HG03196 (cell line): ENCODE results near the gene STRA6.

Experiments used
- ATAC-seq: cut with Tn5 transposase; IDR thresholded peaks from one replicate; pipeline ENCODE4 v1.9.1; 2021; ENCODE audit not compliant: unreplicated experiment

STRA6 gene

GRCh38 chr15:74202452-74203401 lies at the start of gene STRA6:
Gene STRA6, minus strand, starts transcription at chr15:74202787. Its CDS starts 520 bp downstream, at chr15:74202267.
- ATAC-seq = no peak

DNA sequence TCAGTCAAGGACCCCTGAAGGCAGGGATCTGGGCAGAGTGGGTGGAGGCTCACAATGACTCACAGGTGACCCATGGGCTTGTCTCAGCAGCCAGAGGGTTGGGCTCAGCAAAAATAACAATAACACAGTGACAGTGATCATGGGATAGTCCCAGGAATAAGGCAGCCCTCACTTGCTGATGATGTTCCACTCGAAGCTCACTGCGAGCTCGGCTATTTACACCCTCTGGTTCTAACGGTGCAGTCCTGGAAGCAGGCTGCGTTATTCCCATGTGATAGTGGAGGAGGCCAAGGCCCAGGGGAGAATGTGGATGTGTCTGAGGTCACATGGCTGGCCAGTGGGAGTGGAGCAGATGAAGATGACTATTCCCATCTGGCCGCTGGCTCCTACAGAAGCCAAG lies 49.7 kb upstream of the STRA6 start:
- ATAC-seq = no peak

- no peak for ATAC-seq
Measured at GRCh38 chr15:74251131-74251811, 48.7 kb upstream of the STRA6 start.

- no peak for ATAC-seq
Measured at GRCh38 chr15:74250266-74250665, 47.7 kb upstream of the STRA6 start.

- no peak for ATAC-seq
Measured at GRCh38 chr15:74245342-74245931, 42.9 kb upstream of the STRA6 start.

DNA sequence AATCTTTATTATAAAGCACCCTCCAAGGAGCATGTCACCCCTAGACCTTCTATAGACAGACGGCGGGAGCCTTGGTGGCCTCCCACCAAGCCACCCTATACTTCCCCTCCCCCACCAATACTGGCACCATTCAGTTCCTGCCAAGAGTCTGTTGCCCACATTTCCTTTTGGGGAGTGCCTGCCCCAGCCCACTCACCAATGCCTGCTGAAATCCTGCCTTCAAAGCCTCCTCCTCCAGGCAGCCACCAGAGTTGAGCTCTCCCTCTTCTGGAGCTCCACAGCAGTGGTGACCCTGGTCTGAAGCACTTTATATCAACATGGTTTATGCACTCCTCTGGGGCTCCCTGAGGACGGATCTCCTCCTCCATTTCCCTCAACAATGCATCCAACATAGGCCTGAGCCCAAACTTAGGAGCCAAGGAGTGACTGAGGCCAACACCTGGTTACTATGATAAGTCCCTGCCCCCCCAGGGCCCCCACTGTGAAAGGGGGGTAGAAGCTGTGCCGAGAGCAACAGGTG lies 42.3 kb upstream of the STRA6 start:
- no peak for ATAC-seq

DNA sequence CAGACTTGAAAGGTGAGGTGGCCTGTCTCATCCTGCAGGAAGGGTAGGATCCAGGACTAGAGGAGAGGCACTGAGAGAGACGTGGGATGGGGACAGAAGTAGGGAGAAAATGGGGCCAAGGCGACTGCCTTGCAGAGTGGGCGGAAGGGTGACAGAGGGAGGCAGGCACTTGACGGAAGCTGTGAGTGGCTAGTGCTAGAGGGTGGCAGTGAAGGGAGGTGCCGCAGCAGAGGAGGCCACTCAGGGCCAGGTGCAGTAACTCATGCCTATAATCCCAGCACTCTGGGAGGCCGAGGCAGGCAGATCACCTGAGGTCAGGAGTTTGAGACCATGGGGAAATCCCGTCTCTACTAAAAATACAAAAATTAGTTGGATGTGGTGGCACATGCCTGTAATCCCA lies 40.8 kb upstream of the STRA6 start:
- no peak for ATAC-seq

GRCh38 chr15:74242441-74243185 lies 40.0 kb upstream of the STRA6 start:
- no peak for ATAC-seq

GRCh38 chr15:74240897-74241614 lies 38.5 kb upstream of the STRA6 start:
- no peak for ATAC-seq

DNA sequence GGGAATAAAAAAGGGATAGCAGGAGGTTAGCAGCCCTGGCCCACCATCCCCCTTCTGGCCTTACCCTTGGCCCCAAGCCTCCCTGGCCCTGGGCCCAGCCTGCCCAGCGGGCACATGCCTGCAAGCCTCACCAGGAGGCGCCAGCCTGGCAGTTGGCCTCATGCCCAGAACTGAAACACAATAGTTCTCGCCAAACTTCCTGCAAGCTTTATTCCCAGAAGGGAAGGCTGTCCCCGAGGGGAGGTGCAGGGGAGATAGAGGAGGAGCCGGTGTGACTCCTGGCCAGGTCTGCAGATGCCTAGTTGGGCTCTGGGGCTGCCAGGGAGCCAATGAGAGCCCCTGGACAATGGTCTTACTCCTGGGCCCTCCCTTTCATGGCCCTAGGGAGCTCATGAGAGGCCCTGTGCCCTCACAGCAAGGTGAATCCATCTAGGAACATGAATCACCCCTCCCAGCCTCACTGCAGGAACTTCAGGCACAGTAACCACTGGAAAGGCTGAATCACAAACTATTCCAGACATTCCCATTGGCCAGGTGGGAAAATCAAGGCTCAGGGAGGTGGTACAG lies 37.5 kb upstream of the STRA6 start:
- ATAC-seq = no peak

- ATAC-seq = no peak
Measured at GRCh38 chr15:74239051-74239705, 36.6 kb upstream of the STRA6 start.

DNA sequence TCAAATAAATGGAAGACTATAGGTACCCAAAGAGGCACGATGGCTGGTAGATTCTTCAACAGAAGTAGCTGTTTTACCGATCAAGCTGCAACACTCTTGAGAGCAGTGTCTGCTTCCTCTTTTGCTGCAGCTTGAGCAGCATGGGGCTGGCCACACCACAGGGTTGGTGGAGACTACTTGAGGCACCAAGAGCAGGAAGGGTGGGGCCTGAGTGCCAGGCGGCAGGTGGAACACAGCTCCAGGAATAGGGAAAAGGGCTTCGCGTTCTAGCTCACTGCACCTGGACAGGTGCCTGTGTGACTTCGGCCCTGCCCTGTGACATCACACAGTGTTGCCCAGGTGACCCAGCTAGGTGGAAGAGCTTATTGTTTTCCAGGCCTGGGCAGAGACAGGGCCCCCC lies 33.4 kb upstream of the STRA6 start, which contains the start of gene CCDC33:
CCDC33 (plus strand) TSS at position 365 of the 400 bp plus-strand sequence. CDS start 394 bp downstream, outside the sequence.
- ATAC-seq = no peak

GRCh38 chr15:74234598-74234875 lies 31.9 kb upstream of the STRA6 start:
- no peak for ATAC-seq

GRCh38 chr15:74233851-74234597 lies 31.4 kb upstream of the STRA6 start:
- ATAC-seq = no peak

DNA sequence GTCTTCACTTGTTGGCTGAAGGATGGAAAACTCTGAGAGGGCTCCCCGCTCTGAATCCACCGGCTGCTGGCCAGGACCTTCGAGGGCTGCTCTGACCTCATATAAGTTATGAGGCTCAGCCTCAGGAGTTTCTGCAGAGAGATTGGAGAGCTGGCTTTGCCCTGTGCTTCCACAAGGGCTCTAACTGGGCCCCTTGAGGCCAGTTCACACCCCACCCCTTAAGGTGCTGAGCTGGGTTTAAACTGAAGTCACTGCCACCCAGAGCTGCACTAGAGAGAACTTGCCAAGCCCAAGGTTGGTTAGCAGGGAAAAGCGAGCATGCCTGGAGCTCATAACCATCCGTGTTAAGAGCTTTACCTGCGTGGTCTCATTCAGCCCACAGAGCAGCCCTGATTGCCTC lies 30.8 kb upstream of the STRA6 start:
- ATAC-seq = no peak

GRCh38 chr15:74231475-74231874 lies 28.9 kb upstream of the STRA6 start:
- ATAC-seq = no peak

- no peak for ATAC-seq
Measured at GRCh38 chr15:74229686-74230085, 27.1 kb upstream of the STRA6 start.

- ATAC-seq = no peak
Measured at GRCh38 chr15:74228723-74229081, 26.1 kb upstream of the STRA6 start.
